H1 (cell line): ENCODE measurements around the gene ST3GAL2. TPM values are rescaled to one million over a fixed set of nuclear protein-coding genes. Genes with fewer than 3 reads are reported as not detected.

Experiments
- CTCF ChIA-PET: fragments of 300-600 bp; sonication (Branson Sonifier 250); formaldehyde crosslinking; loops from one replicate; lab custom pipeline; 2021; ENCODE audit not compliant: partially characterized antibody; lab: Charles Lee
- POLR2A ChIA-PET: fragments of 300-600 bp; sonication (Branson Sonifier 250); formaldehyde crosslinking; loops from one replicate; lab custom pipeline; 2021; ENCODE audit warnings: inconsistent platforms; ENCODE audit not compliant: partially characterized antibody; lab: Charles Lee
- DNase-seq, 2 experiments: peaks; one replicate each; pipeline versions ENCODE4 v3.0.0 to v3.0.0-alpha.2; 2010 to 2022; ENCODE audit warnings: low spot score in 2 of 2, low read depth in 1 of 2, mixed read lengths in 1 of 2
- FAIRE-seq: peaks from 2 replicates; lab custom pipeline; 2011; peaks lifted over from hg19 to GRCh38; lab: Jason Lieb, UNC
- H2AFZ ChIP-seq: 2 replicates; pipeline ENCODE4 v1.8.1; 2012; ENCODE audit warnings: low read length, inconsistent platforms
- H2AK5ac ChIP-seq: 2 replicates; pipeline ENCODE4 v1.6.1; 2013; ENCODE audit warnings: low read depth, low read length
- H2BK120ac ChIP-seq: replicated peaks from 2 replicates; pipeline ENCODE3; 2013; ENCODE audit warnings: low read depth, low read length, inconsistent platforms
- H2BK12ac ChIP-seq: 2 replicates; pipeline ENCODE4 v1.6.1; 2013; ENCODE audit warnings: low read depth, low read length
- H2BK15ac ChIP-seq: 2 replicates; pipeline ENCODE4 v1.6.1; 2013; ENCODE audit warnings: low read length
- H2BK20ac ChIP-seq: 2 replicates; pipeline ENCODE4 v1.6.1; 2013; ENCODE audit warnings: low read length
- H2BK5ac ChIP-seq: 2 replicates; pipeline ENCODE4 v1.6.1; 2013; ENCODE audit warnings: low read depth, low read length
- H3K14ac ChIP-seq: 2 replicates; pipeline ENCODE4 v1.6.1; 2013; ENCODE audit warnings: inconsistent platforms; ENCODE audit not compliant: insufficient read length
- H3K18ac ChIP-seq: 2 replicates; pipeline ENCODE4 v1.6.1; 2013; ENCODE audit warnings: low read length; ENCODE audit errors: extremely low read depth
- H3K23ac ChIP-seq: 2 replicates; pipeline ENCODE4 v1.6.1; 2013; ENCODE audit warnings: inconsistent platforms; ENCODE audit not compliant: insufficient read length
- H3K23me2 ChIP-seq: 2 replicates; pipeline ENCODE4 v1.6.1; 2013; ENCODE audit warnings: low read depth, low read length
- H3K27ac ChIP-seq: 2 replicates; pipeline ENCODE4 v1.6.1; 2011; ENCODE audit warnings: low read depth, low read length, inconsistent platforms
- H3K27me3 ChIP-seq, 4 experiments: replicated peaks in 1 of 4; 1 replicate in 1 of 4; 2 replicates in 3 of 4; pipeline versions ENCODE4 v1.6.1 to v1.8.1; 2011 to 2013; ENCODE audit warnings: low read length in 3 of 4, mild to moderate bottlenecking in 3 of 4, inconsistent platforms in 2 of 4, mixed read lengths in 2 of 4, moderate library complexity in 1 of 4; ENCODE audit not compliant: control insufficient read depth in 3 of 4, insufficient read depth in 3 of 4; ENCODE audit errors: extremely low read depth in 1 of 4
- H3K36me3 ChIP-seq, 4 experiments: 2 replicates each; pipeline versions ENCODE4 v1.6.1 to v1.8.1; 2011 to 2013; ENCODE audit warnings: mild to moderate bottlenecking in 4 of 4, low read length in 3 of 4, moderate library complexity in 2 of 4, control low read depth in 1 of 4, inconsistent platforms in 1 of 4; ENCODE audit not compliant: insufficient read depth in 4 of 4, control insufficient read depth in 2 of 4
- H3K4ac ChIP-seq: replicated peaks from 2 replicates; pipeline ENCODE3; 2013; ENCODE audit warnings: low read length, low read depth, mixed read lengths, inconsistent platforms; ENCODE audit not compliant: insufficient read length
- H3K4me1 ChIP-seq, 4 experiments: replicated peaks in 1 of 4; 1 replicate in 1 of 4; 2 replicates in 3 of 4; pipeline versions ENCODE4 v1.6.1 to v1.8.1; 2011 to 2013; ENCODE audit warnings: low read length in 3 of 4, inconsistent platforms in 2 of 4, mixed read lengths in 1 of 4; ENCODE audit not compliant: insufficient read depth in 4 of 4, control insufficient read depth in 3 of 4
- H3K4me2 ChIP-seq, 2 experiments: 2 replicates each; pipeline versions ENCODE4 v1.6.1 to v1.8.1; 2011 to 2013; ENCODE audit warnings: low read depth in 2 of 2, low read length in 2 of 2, control low read depth in 1 of 2, inconsistent platforms in 1 of 2, mild to moderate bottlenecking in 1 of 2; ENCODE audit not compliant: insufficient read depth in 1 of 2
- H3K4me3 ChIP-seq, 4 experiments: fragments of 200-600, 300-600 bp in 1 of 4; sonication (generic), shearing (Covaris generic), sonication (Bioruptor Twin) in 1 of 4; 2 replicates each; pipeline versions ENCODE4 v1.5.1 to v1.8.1; 2011 to 2016; ENCODE audit warnings: low read length in 4 of 4, low read depth in 3 of 4, control low read depth in 2 of 4, inconsistent platforms in 2 of 4, mild to moderate bottlenecking in 2 of 4, mixed read lengths in 1 of 4, moderate library complexity in 1 of 4; ENCODE audit not compliant: insufficient read depth in 2 of 4; ENCODE audit errors: extremely low read depth in 1 of 4
- H3K56ac ChIP-seq: replicated peaks from 2 replicates; pipeline ENCODE3; 2013; ENCODE audit warnings: low read depth, mild to moderate bottlenecking, mixed read lengths, low read length, inconsistent platforms; ENCODE audit not compliant: insufficient read length
- H3K79me1 ChIP-seq: 2 replicates; pipeline ENCODE4 v1.6.1; 2013; ENCODE audit warnings: low read depth, low read length, control low read depth
- H3K79me2 ChIP-seq, 2 experiments: 2 replicates each; pipeline versions ENCODE4 v1.6.1 to v1.8.1; 2012 to 2013; ENCODE audit warnings: low read length in 2 of 2, mild to moderate bottlenecking in 2 of 2, inconsistent platforms in 1 of 2; ENCODE audit not compliant: insufficient read depth in 2 of 2, control insufficient read depth in 1 of 2
- H3K9ac ChIP-seq, 4 experiments: replicated peaks in 1 of 4; 1 replicate in 1 of 4; 2 replicates in 3 of 4; pipeline versions ENCODE4 v1.6.1 to v1.8.1; 2011 to 2013; ENCODE audit warnings: low read depth in 3 of 4, low read length in 3 of 4, control low read depth in 2 of 4, mild to moderate bottlenecking in 2 of 4, moderate library complexity in 2 of 4, inconsistent platforms in 1 of 4; ENCODE audit errors: extremely low read depth in 1 of 4
- H3K9me3 ChIP-seq, 2 experiments: 2 replicates each; pipeline versions ENCODE4 v1.6.1 to v1.8.1; 2012 to 2013; ENCODE audit warnings: mild to moderate bottlenecking in 2 of 2, moderate library complexity in 2 of 2, control low read depth in 1 of 2, inconsistent platforms in 1 of 2, low read depth in 1 of 2, low read length in 1 of 2, mixed read lengths in 1 of 2; ENCODE audit not compliant: insufficient read depth in 2 of 2
- H4K20me1 ChIP-seq, 2 experiments: replicated peaks in 1 of 2; 2 replicates each; pipeline versions ENCODE3 to v1.8.1; 2011 to 2013; ENCODE audit warnings: inconsistent platforms in 2 of 2, low read length in 2 of 2, mild to moderate bottlenecking in 1 of 2; ENCODE audit not compliant: insufficient read depth in 2 of 2, control insufficient read depth in 1 of 2
- H4K5ac ChIP-seq: 2 replicates; pipeline ENCODE4 v1.6.1; 2013; ENCODE audit warnings: low read length, low read depth, mixed read lengths, inconsistent platforms; ENCODE audit not compliant: insufficient read length
- H4K8ac ChIP-seq: 2 replicates; pipeline ENCODE4 v1.8.0; 2013; ENCODE audit warnings: mild to moderate bottlenecking, moderate library complexity, low read length, inconsistent platforms; ENCODE audit not compliant: insufficient read depth; ENCODE audit errors: extremely low read depth
- H4K91ac ChIP-seq: replicated peaks from 2 replicates; pipeline ENCODE3; 2013; ENCODE audit warnings: low read length, mixed read lengths, inconsistent platforms; ENCODE audit not compliant: insufficient read length
- GABPA ChIP-seq: IDR thresholded peaks from 2 replicates; pipeline ENCODE4 v1.6.1; 2011; ENCODE audit warnings: mild to moderate bottlenecking, low read length, moderate library complexity, borderline replicate concordance; ENCODE audit not compliant: insufficient read depth
- JUN ChIP-seq: IDR thresholded peaks from 2 replicates; pipeline ENCODE4 v1.6.1; 2011; ENCODE audit warnings: low read depth, mild to moderate bottlenecking, improper control_type of control experiment, low read length
- WGBS, 2 experiments: shearing (Covaris generic) in 1 of 2; methylation state at CpG; one replicate each; pipeline versions ENCODE4 v1.1.6 to v1.1.7; 2013 to 2015; ENCODE audit warnings: low lambda C conversion rate in 2 of 2, mixed read lengths in 2 of 2, inconsistent platforms in 1 of 2, low coverage in 1 of 2, missing lambda C conversion rate in 1 of 2; ENCODE audit not compliant: insufficient replicate concordance in 2 of 2, insufficient coverage in 1 of 2, insufficient read length in 1 of 2; ENCODE audit errors: extremely low coverage in 1 of 2, missing lambda C conversion rate in 1 of 2; 5-methylcytosine and 5-hydroxymethylcytosine counted together
- polyA plus RNA-seq, 7 experiments: library from polyadenylated mRNA; depleted of rRNA in 3 of 7; stranded (reverse) in 5 of 7; unstranded in 2 of 7; fragments of >200 nt in 5 of 7; fragments of 200-250 nt in 2 of 7; gene quantifications; 1 replicate in 5 of 7; 2 replicates in 1 of 7; 4 replicates in 1 of 7; pipeline versions ENCODE4 v1.2.1 to v1.2.3, GENCODE V29; 2011 to 2013; ENCODE audit warnings: missing spikeins in 2 of 7, mixed read lengths in 2 of 7
- total RNA-seq: library from RNA; stranded (reverse); fragmentation: NEBNext Ultra II Directional; extraction: Animal tissue kit (Norgen Biotek cat#: 25700); gene quantifications from 2 replicates; pipeline ENCODE4 v1.2.1, GENCODE V29; 2021

ST3GAL2 gene
- total and polyA plus RNA-seq, 2 of the 8 experiments (the other 6 are each of a cell fraction or from before 2014, with no cell fraction given), result 14.4 to 39.7 TPM

- no peak overlapping the region for H3K56ac ChIP-seq
- no peak overlapping the region for H3K27ac ChIP-seq
- H3K9ac ChIP-seq, result no peak overlapping the region; a peak in 1 of 7 replicates
- no peak overlapping the region for H4K8ac ChIP-seq
- no peaks in the 10 kb centered on the region for H3K27me3 ChIP-seq
- no peak overlapping the region for H3K23ac ChIP-seq
- no peak overlapping the region for H2AFZ ChIP-seq
- no peak overlapping the region for H2BK120ac ChIP-seq
- peaks cover 7% of the 10 kb centered on the region for H3K23me2 ChIP-seq
- no peak overlapping the region; the same call in 1 of the 2 replicates for H2BK12ac ChIP-seq
- no peak overlapping the region for H3K4me2 ChIP-seq
- H4K91ac ChIP-seq, result no peak overlapping the region
- no peak overlapping the region for H3K4ac ChIP-seq
- no peak overlapping the region for H2BK15ac ChIP-seq
- no peak overlapping the region for H3K4me3 ChIP-seq
- no peak overlapping the region for H4K5ac ChIP-seq
- H3K79me1 ChIP-seq, result peaks cover 12% of the 10 kb centered on the region
- H3K9me3 ChIP-seq, result no peaks in the 10 kb centered on the region
- peaks cover 30 to 46% (median 36%) of the 10 kb centered on the region in 4 experiments for H3K4me1 ChIP-seq
- H3K14ac ChIP-seq, result no peak overlapping the region
- H2BK5ac ChIP-seq, result peak overlapping the region; percentile 78; the same call in 1 of the 2 replicates
- DNase-seq (no peak), FAIRE-seq (no peak)
- no peak overlapping the region for H3K18ac ChIP-seq
- peak overlapping the region; percentile 61; the same call in 1 of the 2 replicates for H2BK20ac ChIP-seq
- ChIA-PET POLR2A (interaction anchor here (0.7 to 2.6 kb wide), 6 partner anchors 13 to 53 kb away, joined by 3 to 9 read pairs (median 6); no protein-coding TSS in a partner anchor), CTCF (interaction anchor here (1.3 to 2.6 kb wide), 4 partner anchors 8 to 39 kb away, joined by 6 to 10 read pairs (median 7); no protein-coding TSS in a partner anchor)
- peaks cover 0 to 5% (median 0%) of the 10 kb centered on the region in 4 experiments; a peak in 3 of 8 replicates for H3K36me3 ChIP-seq
- H2AK5ac ChIP-seq, result 0 out of 2 replicates have a peak overlapping the region, but pooled peaks have one; percentile 4
- H4K20me1 ChIP-seq, result no peaks in the 10 kb centered on the region
- H3K79me2 ChIP-seq, result peaks cover 0 to 69% of the 10 kb centered on the region in 2 experiments; a peak in 3 of 4 replicates
- 76% methylated on average over 5 of the region's 5 CpGs; no CpG with 5 or more reads in 1 of the 2 experiments for WGBS, 2 experiments
- TF ChIP-seq JUN, result no peak
- TF ChIP-seq GABPA, result no peak
Observed at GRCh38 chr16:70433458-70434103, 5.3 kb downstream of the ST3GAL2 start.
